GM20431 (cell line): ENCODE results near the gene BCL2L12.

Experiments used
- in situ Hi-C: fragments of 300-500 bp; cut with MseI, MboI; formaldehyde crosslinking; loops from one replicate; pipeline ENCODE4 v1.15.0; 2020; ENCODE audit warnings: low sequenced_read_pairs; ENCODE audit not compliant: unreplicated experiment

Gene BCL2L12

DNA sequence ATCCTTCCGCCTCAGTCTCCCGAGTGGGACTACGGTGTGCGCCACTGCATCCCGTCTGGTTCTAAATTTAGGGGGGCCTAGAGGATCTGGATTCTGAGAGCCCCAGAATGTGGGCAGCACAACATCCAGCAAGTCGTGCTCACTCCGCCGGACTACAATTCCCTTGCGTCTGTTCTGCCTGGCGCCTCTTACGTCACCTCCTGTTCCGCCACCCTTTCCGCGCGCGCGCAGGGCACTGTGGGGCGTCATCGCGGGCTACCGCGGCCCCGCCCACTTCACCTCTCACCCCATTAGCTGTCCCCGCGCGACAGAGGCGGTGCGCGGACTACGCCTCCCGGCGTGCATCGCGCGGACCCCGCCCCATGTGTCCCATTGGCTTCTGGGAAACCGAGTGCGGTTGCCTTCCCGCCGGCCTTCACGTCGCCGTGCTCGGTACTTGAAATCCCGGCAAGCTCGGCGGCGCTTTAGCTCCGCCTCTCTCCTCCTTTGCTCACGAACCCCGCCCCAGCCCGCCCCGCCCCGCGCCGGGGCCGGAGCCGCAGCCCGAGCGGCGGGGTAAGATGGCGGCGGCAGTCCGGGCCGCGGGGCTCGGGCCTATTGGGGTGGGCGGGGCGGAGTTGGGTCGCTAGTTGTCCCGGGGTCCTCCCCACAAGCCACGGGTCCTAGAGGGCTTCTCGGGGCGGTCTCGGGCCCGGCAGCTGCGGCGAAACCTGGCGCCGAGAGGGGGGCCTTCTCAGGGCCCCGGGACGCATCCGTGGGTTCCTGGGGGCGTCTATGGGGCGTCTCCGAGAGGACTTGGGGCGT lies 23.8 kb upstream of the BCL2L12 start, which contains the start of gene SCAF1:
SCAF1 (plus strand) TSS at position 522 of the 804 bp plus-strand sequence. CDS start 2,818 bp downstream, outside the sequence.
- in situ Hi-C loops, result no loop called here

DNA sequence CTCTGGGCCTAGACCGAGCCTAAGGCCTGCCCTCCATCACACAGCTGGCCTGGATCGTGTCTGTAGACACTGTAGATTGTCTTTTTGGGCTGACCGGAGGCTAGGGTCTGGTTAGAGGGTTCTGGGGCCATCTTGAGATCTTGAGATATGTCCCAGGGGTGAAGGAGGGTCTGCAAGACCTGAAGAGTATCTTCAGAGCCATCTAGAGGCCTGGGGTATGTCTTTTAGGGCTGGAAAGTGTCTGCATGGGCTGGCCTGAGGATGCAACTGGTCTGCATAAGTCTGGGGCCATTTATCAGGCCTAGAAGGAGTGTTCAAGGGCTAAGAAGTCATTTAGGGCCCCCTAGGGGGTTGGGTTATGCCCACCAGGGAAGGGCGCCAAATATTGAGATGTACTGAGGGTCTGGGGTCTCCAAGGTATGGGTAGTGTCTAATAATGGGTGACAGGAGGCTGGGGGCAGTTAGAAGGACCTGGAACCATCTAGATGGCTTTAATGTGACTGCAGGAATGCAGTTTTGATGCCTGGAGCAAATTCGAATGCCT lies 23.2 kb upstream of the BCL2L12 start:
- in situ Hi-C loops, result no loop called here

DNA sequence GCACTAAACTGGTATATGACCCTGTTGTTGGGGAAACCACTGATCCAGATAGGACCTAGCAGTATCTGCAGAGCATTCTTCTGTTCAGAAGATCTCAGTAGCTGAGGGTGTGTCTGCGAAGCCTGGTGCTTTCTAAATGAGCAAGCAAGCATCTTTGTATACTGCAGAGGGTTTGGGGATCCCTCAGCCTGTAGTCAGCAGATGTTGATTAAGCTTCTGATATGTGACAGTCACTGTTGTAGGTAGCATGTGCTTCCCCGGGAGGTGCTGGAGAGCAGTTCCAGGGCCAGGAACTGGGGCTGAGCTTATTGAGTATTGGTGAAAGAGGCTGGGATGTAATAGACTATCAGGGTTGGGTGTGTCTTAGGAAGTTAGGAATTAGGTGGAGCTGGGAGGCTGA lies 22.3 kb upstream of the BCL2L12 start:
- in situ Hi-C loops, result no loop called here

- in situ Hi-C loops, result no loop called here
Measured at GRCh38 chr19:49645592-49645991, 20.1 kb upstream of the BCL2L12 start.

GRCh38 chr19:49645995-49646394 lies 19.7 kb upstream of the BCL2L12 start:
- in situ Hi-C loops, result no loop called here

GRCh38 chr19:49646586-49646985 lies 19.1 kb upstream of the BCL2L12 start:
- in situ Hi-C loops, result no loop called here

GRCh38 chr19:49651029-49651819 lies 14.5 kb upstream of the BCL2L12 start:
- in situ Hi-C loops, result no loop called here

DNA sequence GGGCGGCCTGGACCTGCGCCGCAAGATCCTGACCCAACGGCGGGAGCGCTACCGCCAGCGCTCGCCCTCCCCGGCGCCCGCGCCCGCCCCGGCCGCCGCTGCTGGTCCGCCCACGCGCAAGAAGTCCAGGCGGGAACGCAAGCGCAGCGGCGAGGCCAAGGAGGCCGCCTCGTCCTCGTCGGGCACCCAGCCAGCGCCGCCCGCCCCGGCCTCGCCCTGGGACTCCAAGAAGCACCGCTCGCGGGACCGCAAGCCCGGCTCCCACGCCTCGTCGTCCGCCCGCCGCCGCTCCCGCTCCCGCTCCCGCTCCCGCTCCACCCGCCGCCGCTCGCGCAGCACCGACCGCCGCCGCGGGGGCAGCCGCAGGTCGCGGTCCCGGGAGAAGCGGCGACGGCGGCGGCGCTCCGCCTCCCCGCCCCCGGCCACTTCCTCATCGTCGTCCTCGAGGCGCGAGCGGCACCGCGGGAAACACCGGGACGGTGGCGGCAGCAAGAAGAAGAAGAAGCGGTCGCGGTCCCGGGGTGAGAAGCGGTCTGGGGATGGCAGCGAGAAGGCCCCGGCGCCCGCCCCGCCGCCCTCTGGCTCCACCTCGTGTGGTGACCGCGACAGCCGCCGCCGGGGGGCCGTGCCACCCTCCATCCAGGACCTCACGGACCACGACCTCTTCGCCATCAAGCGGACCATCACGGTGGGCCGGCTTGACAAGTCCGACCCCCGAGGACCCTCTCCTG lies 13.7 kb upstream of the BCL2L12 start:
- in situ Hi-C loops, result no loop called here

DNA sequence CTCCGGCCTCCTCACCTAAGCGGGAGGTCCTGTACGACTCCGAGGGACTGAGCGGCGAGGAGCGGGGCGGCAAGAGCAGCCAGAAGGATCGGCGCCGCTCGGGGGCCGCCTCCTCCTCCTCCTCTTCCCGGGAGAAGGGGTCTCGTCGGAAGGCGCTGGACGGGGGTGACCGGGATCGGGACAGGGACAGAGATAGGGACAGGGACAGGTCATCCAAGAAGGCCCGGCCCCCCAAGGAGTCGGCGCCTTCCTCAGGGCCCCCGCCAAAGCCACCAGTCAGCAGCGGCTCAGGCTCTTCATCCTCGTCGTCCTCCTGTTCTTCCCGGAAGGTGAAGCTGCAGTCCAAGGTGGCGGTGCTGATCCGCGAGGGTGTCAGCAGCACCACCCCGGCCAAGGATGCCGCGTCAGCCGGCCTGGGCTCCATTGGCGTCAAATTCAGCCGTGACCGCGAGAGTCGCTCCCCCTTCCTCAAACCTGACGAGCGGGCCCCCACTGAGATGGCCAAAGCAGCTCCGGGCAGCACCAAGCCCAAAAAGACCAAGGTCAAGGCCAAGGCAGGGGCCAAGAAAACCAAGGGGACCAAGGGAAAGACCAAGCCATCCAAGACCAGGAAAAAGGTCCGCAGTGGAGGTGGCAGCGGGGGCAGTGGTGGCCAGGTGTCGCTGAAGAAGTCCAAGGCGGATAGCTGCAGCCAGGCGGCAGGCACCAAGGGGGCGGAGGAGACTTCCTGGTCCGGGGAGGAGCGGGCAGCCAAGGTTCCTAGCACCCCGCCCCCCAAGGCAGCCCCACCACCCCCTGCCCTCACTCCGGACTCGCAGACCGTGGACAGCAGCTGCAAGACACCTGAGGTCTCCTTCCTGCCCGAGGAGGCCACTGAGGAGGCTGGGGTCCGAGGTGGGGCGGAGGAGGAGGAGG lies 12.9 kb upstream of the BCL2L12 start:
- in situ Hi-C loops, result no loop called here

- in situ Hi-C loops, result no loop called here
Measured at GRCh38 chr19:49653466-49653806, 12.3 kb upstream of the BCL2L12 start.

DNA sequence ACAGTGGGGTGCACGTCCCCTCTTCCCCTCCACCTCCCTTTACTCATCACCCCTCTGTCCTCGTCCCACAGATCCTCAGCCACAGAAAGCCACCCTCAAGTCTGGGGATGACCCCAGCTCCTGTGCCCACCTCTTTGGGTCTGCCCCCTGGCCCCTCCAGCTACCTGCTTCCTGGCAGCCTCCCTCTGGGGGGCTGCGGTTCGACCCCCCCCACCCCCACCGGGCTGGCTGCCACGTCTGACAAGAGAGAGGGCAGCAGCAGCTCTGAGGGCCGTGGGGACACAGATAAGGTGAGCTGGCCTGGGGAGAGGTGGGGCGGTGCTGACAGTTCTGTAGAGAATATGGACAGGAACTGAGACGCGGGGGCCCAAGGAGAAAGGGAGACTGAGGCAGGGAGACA lies 11.2 kb upstream of the BCL2L12 start:
- in situ Hi-C loops, result no loop called here

DNA sequence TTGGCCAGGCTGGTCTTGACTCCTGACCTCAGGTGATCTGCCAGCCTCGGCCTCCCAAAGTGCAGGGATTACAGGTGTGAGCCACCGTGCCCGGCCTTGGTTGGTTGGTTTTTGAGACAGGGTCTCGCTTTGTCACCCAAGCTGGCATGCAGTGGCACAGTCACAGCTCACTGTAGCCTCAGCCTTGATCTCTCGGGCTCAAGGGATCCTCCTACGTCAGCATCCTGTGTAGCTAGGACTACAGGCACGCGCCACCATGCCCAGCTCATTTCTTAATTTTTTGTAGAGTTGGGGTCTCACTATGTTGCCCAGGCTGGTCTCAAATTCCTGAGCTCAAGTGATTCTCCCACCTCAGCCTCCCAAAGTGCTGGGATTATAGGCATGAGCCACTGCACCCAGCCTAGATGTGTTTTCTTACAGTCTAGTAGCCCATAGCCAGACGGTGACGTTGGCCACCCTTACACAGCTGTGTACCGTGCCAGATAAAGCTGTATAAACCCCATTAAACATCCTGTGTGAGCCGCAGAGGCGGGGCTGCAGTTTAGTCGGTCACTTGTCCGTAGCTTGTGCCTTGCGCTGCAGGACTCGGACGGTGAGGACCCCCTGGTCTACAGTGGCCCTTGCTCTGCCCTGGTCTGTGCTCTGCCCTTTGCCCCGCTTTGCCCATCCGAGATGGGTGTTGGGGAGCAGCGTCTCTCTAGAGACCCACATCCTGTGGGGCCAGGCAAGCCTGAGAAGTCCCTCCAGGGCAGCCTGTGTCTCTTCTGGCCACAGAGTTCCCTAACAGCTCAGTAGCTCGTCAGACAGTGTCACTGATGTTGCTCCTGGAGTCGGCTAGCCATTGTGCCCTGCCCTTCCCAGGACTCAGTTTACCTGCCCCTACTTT lies 9.9 kb upstream of the BCL2L12 start:
- in situ Hi-C loops, result no loop called here

DNA sequence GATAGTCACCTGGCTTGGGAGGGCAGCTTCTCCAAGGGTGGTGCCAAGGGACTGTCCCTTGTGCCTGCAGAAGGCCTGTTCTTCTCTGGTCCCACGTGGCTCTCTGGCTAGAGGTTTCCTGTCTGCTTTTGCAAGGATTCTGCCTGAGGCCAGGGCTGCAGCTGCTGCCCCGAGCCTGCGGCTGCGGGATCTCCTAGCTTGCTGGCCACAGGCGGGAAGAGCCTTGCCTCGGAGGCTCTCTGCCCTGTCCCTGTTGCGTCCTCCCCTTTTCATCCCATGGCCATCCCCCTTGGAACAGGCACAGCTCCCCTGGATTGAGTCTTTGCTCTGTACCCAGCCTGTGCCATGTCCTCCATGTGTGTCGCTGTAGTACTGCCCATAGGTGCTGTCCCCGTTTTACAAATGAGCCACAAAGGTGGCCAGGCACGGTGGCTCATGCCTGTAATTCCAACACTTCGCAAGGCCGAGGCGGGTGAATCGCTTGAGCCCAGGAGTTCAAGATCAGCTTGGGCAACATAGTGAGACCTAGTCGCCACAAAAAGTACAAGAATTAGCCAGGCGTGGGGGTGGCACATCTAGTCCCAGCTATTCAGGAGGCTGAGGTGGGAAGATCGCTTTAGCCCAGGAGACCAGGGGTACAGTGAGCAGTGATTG lies 9.2 kb upstream of the BCL2L12 start:
- in situ Hi-C loops, result no loop called here

- in situ Hi-C loops, result no loop called here
Measured at GRCh38 chr19:49657493-49658138, 8.1 kb upstream of the BCL2L12 start.

- in situ Hi-C loops, result no loop called here
Measured at GRCh38 chr19:49658139-49658517, 7.6 kb upstream of the BCL2L12 start.

- in situ Hi-C loops, result no loop called here
Measured at GRCh38 chr19:49658566-49659442, 6.9 kb upstream of the BCL2L12 start.
